ENCODE data around the gene INSM1. TPM values are rescaled to one million over a fixed set of nuclear protein-coding genes. Genes with fewer than 3 reads are reported as not detected.

INSM1 gene
- total RNA-seq, 1 donor from 2014 or later: not detected

- H3K9me3 ChIP-seq: no peaks in the 10 kb centered on the region
- intact Hi-C loops (cut with DNase I): no loop called here
- peaks cover 31% of the 10 kb centered on the region for H3K27me3 ChIP-seq
- DNase-seq (ENCODE audit: extremely low spot score in 2 of 2): no peak
- no peak overlapping the region for H3K27ac ChIP-seq
- H3K4me3 ChIP-seq: no peak overlapping the region
- H3K36me3 ChIP-seq: no peaks in the 10 kb centered on the region
- H3K4me1 ChIP-seq: peaks cover 42% of the 10 kb centered on the region
- no peak for TF ChIP-seq POLR2A (IDR thresholded peaks at IDR 0.05)
- TF ChIP-seq CTCF (IDR thresholded peaks at IDR 0.05): no peak
- no peak for TF ChIP-seq POLR2AphosphoS5 (IDR thresholded peaks at IDR 0.05; ENCODE audit: insufficient read depth in 1 of 2, low read depth in 1 of 2)
These were observed 3.1 kb upstream of the INSM1 start for GRCh38 chr20:20364593-20365479.

- Histone ChIP-seq H3K4me3 (no peak overlapping the region), H3K27me3 (peaks cover 31% of the 10 kb centered on the region), H3K27ac (no peak overlapping the region), H3K4me1 (peaks cover 43% of the 10 kb centered on the region), H3K36me3 (no peaks in the 10 kb centered on the region), H3K9me3 (no peaks in the 10 kb centered on the region)
- no peak for TF ChIP-seq POLR2A (IDR thresholded peaks at IDR 0.05)
- no peak for TF ChIP-seq POLR2AphosphoS5 (IDR thresholded peaks at IDR 0.05; ENCODE audit: insufficient read depth in 1 of 2, low read depth in 1 of 2)
- TF ChIP-seq CTCF (IDR thresholded peaks at IDR 0.05): no peak
- no peak for DNase-seq (ENCODE audit: extremely low spot score in 2 of 2)
- intact Hi-C loops (cut with DNase I): no loop called here
These were observed 2.3 kb upstream of the INSM1 start for GRCh38 chr20:20365480-20366161.

GRCh38 chr20:20366551-20366875 is 1.4 kb upstream of the INSM1 start:
- H3K9me3 ChIP-seq: no peaks in the 10 kb centered on the region
- TF ChIP-seq CTCF (IDR thresholded peaks at IDR 0.05) (no peak), POLR2A (IDR thresholded peaks at IDR 0.05) (no peak), POLR2AphosphoS5 (IDR thresholded peaks at IDR 0.05; ENCODE audit: insufficient read depth in 1 of 2, low read depth in 1 of 2) (no peak)
- no peaks in the 10 kb centered on the region for H3K36me3 ChIP-seq
- H3K4me1 ChIP-seq: peaks cover 43% of the 10 kb centered on the region
- no peak overlapping the region for H3K27ac ChIP-seq
- intact Hi-C loops (cut with DNase I): no loop called here
- H3K27me3 ChIP-seq: peaks cover 29% of the 10 kb centered on the region
- no peak for DNase-seq (ENCODE audit: extremely low spot score in 2 of 2)
- H3K4me3 ChIP-seq: peak overlapping the region in 1 of 2 donors; percentile 38

GRCh38 chr20:20366876-20367574 is 879 bp upstream of the INSM1 start:
- H3K36me3 ChIP-seq: no peaks in the 10 kb centered on the region
- H3K27me3 ChIP-seq: peaks cover 26% of the 10 kb centered on the region
- peaks cover 43% of the 10 kb centered on the region for H3K4me1 ChIP-seq
- H3K4me3 ChIP-seq: peak overlapping the region in 1 of 2 donors; percentile 38
- intact Hi-C loops (cut with DNase I): no loop called here
- no peak for DNase-seq (ENCODE audit: extremely low spot score in 2 of 2)
- no peaks in the 10 kb centered on the region for H3K9me3 ChIP-seq
- H3K27ac ChIP-seq: no peak overlapping the region
- TF ChIP-seq POLR2AphosphoS5 (IDR thresholded peaks at IDR 0.05; ENCODE audit: insufficient read depth in 1 of 2, low read depth in 1 of 2) (no peak), CTCF (IDR thresholded peaks at IDR 0.05) (no peak), POLR2A (IDR thresholded peaks at IDR 0.05) (no peak)

Measured in vagina (tissue), 2 donors.